Spleen (tissue), 11 donors: ENCODE results near the gene RIOX2. TPM values are rescaled to one million over a fixed set of nuclear protein-coding genes. Genes with fewer than 3 reads are reported as not detected.

Experiments used
- DNase-seq: peaks from one replicate; pipeline ENCODE4 v3.0.0-alpha.2; 2020
- H3K27ac ChIP-seq, 8 donors: fragments of 200-600 bp; sonication (generic) in 7 of 8; 1 replicate in 4 of 8; 2 replicates in 4 of 8; pipeline versions ENCODE4 v1.5.0 to v1.8.0; 2016 to 2021; ENCODE audit warnings: inconsistent platforms in 4 of 8, mild to moderate bottlenecking in 4 of 8, moderate library complexity in 1 of 8
- H3K27me3 ChIP-seq, 7 donors: fragments of 200-600 bp; sonication (generic) in 6 of 7; replicated peaks in 1 of 7; 1 replicate in 4 of 7; 2 replicates in 3 of 7; pipeline versions ENCODE4 v1.5.0 to v1.8.0; 2016 to 2021; ENCODE audit warnings: inconsistent platforms in 3 of 7, mild to moderate bottlenecking in 1 of 7
- H3K36me3 ChIP-seq, 6 donors: fragments of 200-600 bp; sonication (generic) in 5 of 6; 1 replicate in 4 of 6; 2 replicates in 2 of 6; pipeline versions ENCODE4 v1.5.0 to v1.8.0; 2016 to 2021; ENCODE audit warnings: inconsistent platforms in 2 of 6
- H3K4me1 ChIP-seq, 6 donors: fragments of 200-600 bp; sonication (generic) in 5 of 6; 1 replicate in 3 of 6; 2 replicates in 3 of 6; pipeline versions ENCODE4 v1.5.0 to v1.8.0; 2016 to 2021; ENCODE audit warnings: inconsistent platforms in 3 of 6
- H3K4me3 ChIP-seq, 8 donors: fragments of 200-600 bp; sonication (generic) in 7 of 8; 1 replicate in 4 of 8; 2 replicates in 4 of 8; pipeline versions ENCODE4 v1.5.0 to v1.8.0; 2016 to 2021; ENCODE audit warnings: inconsistent platforms in 4 of 8, mild to moderate bottlenecking in 4 of 8, moderate library complexity in 2 of 8
- H3K9me3 ChIP-seq, 8 donors: fragments of 200-600 bp; sonication (generic) in 7 of 8; 1 replicate in 4 of 8; 2 replicates in 4 of 8; pipeline versions ENCODE4 v1.5.0 to v1.8.0; 2016 to 2021; ENCODE audit warnings: inconsistent platforms in 4 of 8
- POLR2A ChIP-seq, 3 donors: fragments of 450-650 bp; IDR thresholded peaks; one replicate each; pipeline ENCODE4 v1.5.1; 2017; ENCODE audit warnings: antibody characterized with exemption in 3 of 3, mild to moderate bottlenecking in 1 of 3
- POLR2AphosphoS5 ChIP-seq, 3 donors: sonication (generic); formaldehyde crosslinking; IDR thresholded peaks; one replicate each; pipeline ENCODE4 v1.5.1; 2017; ENCODE audit warnings: antibody characterized with exemption in 3 of 3
- WGBS, 5 donors: extraction: QIAGEN DNeasy Blood & Tissue Kit in 3 of 5; methylation state at CpG; one replicate each; pipeline versions ENCODE4 v1.1.5 to v1.1.7; 2013 to 2018; 5-methylcytosine and 5-hydroxymethylcytosine counted together
- intact Hi-C: fragments of 100-400 bp; cut with DNase I; formaldehyde crosslinking; loops from one replicate; pipeline ENCODE4 v1.15.0; 2023; ENCODE audit warnings: low total_unique reads
- polyA plus RNA-seq, 3 donors: library from polyadenylated mRNA; stranded (reverse); fragments of 200-250 nt; gene quantifications; one replicate each; pipeline ENCODE4 v1.2.1, GENCODE V29; 2013
- total RNA-seq, 7 donors: library from RNA; depleted of rRNA in 3 of 7; stranded (reverse); fragments of >200 nt in 3 of 7; fragmentation: NEBNext Ultra II Directional in 4 of 7; extraction: Animal tissue kit (Norgen Biotek cat#: 25700) in 4 of 7; gene quantifications; one replicate each; pipeline versions ENCODE4 v1.1.0 to v1.2.1, GENCODE V29; 2016 to 2021
- TF ChIP-seq, protein P1 (sequence below), 11 experiments: fragments of 200-600 bp in 7 of 11; fragments of 450-650 bp in 4 of 11; sonication (generic) in 4 of 11; IDR thresholded peaks in 8 of 11; conservative IDR thresholded peaks in 3 of 11; 1 replicate in 7 of 11; 2 replicates in 4 of 11; pipeline versions ENCODE4 v1.4.0 to v1.8.0; 2016 to 2021; ENCODE audit warnings: antibody characterized with exemption in 11 of 11, inconsistent platforms in 4 of 11, mild to moderate bottlenecking in 1 of 11
- donor health status: healthy with polysubstance abuse.
- donor health status: DM: no; HTN: no; CAD: no; lungs with moderate emphysema.
- donor health status: DM: no; HTN: no; CAD: no.
- donor health status: Bipolar disorder and iron deficiency.
- donor health status: healthy.
- donor health status: DM: no; HTN: no; CAD: no.
- donor health status: DM: yes; HTN: yes; CAD: no.

The RIOX2 gene
- total and polyA plus RNA-seq, 10 donors = 13.5 to 29.7 (median 18.7) TPM

DNA sequence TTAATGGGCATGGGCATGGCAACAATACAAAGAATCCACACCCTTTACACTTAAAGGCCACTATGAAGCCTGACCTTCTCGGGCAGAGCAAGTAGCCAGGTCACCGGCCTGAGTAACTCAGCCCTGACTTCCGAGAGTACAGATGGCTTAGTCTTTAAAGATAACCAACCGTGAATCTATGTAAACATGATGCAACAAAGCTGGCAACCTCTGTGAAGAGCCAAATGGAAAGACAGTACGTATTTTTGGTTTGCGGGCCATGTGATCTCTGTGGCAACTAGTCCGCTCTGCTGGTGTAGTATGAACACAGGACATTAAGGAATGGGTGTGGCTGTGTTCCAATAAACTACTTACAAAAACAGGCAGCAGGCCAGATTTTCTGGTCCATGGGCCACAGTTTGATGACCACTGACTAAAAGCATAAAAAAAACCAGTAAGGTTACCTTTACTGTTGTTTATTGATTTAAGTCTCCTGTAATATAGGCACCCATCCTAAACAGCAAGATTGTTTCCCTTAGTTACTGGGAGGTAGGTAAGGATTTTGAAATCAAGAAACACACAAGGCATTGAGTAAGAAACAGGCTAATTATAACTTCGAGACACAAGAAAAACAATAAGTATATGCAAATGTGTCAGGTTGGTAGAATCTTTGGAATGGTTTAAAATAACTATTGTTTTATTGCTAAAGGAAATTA is 14.5 kb downstream of the RIOX2 start:
- intact Hi-C loops = no loop called here
- TF ChIP-seq POLR2A (IDR thresholded peaks at IDR 0.05) (no peak), POLR2AphosphoS5 (IDR thresholded peaks at IDR 0.05) (no peak)
- TF ChIP-seq, protein P1, sequence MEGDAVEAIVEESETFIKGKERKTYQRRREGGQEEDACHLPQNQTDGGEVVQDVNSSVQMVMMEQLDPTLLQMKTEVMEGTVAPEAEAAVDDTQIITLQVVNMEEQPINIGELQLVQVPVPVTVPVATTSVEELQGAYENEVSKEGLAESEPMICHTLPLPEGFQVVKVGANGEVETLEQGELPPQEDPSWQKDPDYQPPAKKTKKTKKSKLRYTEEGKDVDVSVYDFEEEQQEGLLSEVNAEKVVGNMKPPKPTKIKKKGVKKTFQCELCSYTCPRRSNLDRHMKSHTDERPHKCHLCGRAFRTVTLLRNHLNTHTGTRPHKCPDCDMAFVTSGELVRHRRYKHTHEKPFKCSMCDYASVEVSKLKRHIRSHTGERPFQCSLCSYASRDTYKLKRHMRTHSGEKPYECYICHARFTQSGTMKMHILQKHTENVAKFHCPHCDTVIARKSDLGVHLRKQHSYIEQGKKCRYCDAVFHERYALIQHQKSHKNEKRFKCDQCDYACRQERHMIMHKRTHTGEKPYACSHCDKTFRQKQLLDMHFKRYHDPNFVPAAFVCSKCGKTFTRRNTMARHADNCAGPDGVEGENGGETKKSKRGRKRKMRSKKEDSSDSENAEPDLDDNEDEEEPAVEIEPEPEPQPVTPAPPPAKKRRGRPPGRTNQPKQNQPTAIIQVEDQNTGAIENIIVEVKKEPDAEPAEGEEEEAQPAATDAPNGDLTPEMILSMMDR (IDR thresholded peaks at IDR 0.05 in 8 of 11, conservative IDR thresholded peaks at IDR 0.05 in 3 of 11) = no peak
- DNase-seq = no peak
- peaks cover 0 to 10% (median 0%) of the 10 kb centered on the region in 6 donors for H3K4me1 ChIP-seq
- peaks cover 0 to 91% (median 46%) of the 10 kb centered on the region in 6 donors for H3K36me3 ChIP-seq
- 86 to 94% (median 92%) methylated on average over 8 of the region's 8 CpGs for WGBS, 5 donors
- H3K27me3 ChIP-seq = no peaks in the 10 kb centered on the region
- no peaks in the 10 kb centered on the region for H3K9me3 ChIP-seq
- no peak overlapping the region for H3K27ac ChIP-seq
- no peak overlapping the region for H3K4me3 ChIP-seq

DNA sequence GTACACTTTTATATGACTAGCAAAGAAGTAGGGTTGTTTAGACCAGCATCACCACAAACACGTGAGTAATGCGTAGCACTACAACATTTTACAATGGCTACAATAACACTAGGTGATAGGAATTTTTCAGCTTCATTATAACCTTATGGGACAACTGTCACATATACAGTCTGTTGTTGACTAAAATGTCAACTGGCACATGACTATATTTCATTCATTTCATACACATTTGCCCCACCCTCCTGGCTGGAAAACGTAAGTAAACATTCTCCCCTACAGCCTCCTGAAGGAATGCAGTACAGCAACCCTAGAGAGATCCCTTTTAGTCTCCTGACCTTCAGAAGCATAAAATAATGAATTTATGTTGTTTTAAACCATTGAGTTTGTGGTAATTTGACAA is 16.2 kb downstream of the RIOX2 start:
- TF ChIP-seq, protein P1 (IDR thresholded peaks at IDR 0.05 in 8 of 11, conservative IDR thresholded peaks at IDR 0.05 in 3 of 11) = no peak
- no peak for TF ChIP-seq POLR2A (IDR thresholded peaks at IDR 0.05)
- TF ChIP-seq POLR2AphosphoS5 (IDR thresholded peaks at IDR 0.05) = no peak
- Histone ChIP-seq H3K9me3 (no peaks in the 10 kb centered on the region), H3K27ac (no peak overlapping the region), H3K27me3 (no peaks in the 10 kb centered on the region), H3K36me3 (peaks cover 0 to 98% (median 44%) of the 10 kb centered on the region in 6 donors), H3K4me3 (no peak overlapping the region), H3K4me1 (peaks cover 0 to 7% (median 0%) of the 10 kb centered on the region in 6 donors)
- intact Hi-C loops = no loop called here
- DNase-seq = no peak
- WGBS, 5 donors = 85 to 95% (median 94%) methylated on average over 3 of the region's 3 CpGs

DNA sequence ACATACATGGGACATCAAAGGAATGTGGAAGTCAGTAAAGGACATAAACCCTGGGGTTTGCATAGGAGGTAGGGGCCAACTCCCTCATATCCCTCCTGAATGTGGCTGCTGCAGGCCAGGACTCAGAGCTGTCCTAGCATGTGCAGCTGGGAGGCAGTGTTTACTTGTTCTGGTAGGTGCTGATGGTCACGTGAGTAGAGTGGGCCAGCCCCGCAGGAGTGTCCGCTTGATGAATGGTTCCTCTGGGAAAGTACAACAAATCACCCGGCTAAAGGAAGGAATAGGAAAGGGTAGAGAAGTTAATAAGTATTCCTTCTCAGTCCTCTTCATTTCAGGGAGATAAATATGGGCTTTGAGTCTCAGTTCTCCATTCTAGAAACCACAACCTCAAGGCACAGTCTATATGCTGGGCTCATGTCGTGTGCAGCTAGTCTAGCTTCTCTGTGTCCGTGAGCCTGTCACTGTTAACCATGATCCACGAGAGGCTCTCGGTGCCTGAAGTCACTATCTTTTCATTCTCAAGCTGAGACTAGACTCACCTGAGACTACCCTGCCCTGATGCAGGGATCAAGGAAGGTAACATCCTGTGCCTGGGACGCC is 17.9 kb downstream of the RIOX2 start:
- no peak overlapping the region for H3K27ac ChIP-seq
- WGBS, 5 donors = 71 to 84% (median 79%) methylated on average over 9 of the region's 9 CpGs
- no peak overlapping the region for H3K4me3 ChIP-seq
- intact Hi-C loops = no loop called here
- H3K36me3 ChIP-seq = peaks cover 0 to 98% (median 53%) of the 10 kb centered on the region in 6 donors
- H3K27me3 ChIP-seq = no peaks in the 10 kb centered on the region
- no peaks in the 10 kb centered on the region for H3K9me3 ChIP-seq
- TF ChIP-seq POLR2AphosphoS5 (IDR thresholded peaks at IDR 0.05) (no peak), POLR2A (IDR thresholded peaks at IDR 0.05) (no peak)
- TF ChIP-seq, protein P1 (IDR thresholded peaks at IDR 0.05 in 8 of 11, conservative IDR thresholded peaks at IDR 0.05 in 3 of 11) = no peak
- H3K4me1 ChIP-seq = peaks cover 0 to 7% (median 0%) of the 10 kb centered on the region in 6 donors
- DNase-seq = no peak

DNA sequence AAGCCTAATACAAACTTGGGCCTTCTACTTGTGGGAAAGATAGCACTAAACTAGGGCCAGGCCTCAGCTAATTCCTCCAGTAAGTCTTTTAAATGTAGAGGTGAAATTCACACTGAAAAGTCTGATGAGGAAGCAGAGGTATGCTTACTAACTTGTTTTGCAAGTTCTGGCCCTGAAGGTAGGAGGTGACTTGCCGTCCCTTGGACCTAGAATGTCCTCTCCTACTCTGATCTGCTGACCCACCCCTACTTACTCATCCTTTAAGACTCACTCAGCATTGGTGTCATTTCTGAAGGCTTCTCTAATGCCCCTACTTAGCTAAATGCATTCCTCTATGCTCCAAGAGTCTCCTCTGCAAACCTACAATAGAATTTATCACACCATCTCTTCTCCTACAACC is 19.4 kb downstream of the RIOX2 start:
- Histone ChIP-seq H3K27me3 (no peaks in the 10 kb centered on the region), H3K4me1 (peaks cover 0 to 7% (median 0%) of the 10 kb centered on the region in 6 donors), H3K9me3 (no peaks in the 10 kb centered on the region), H3K27ac (no peak overlapping the region), H3K4me3 (no peak overlapping the region), H3K36me3 (peaks cover 0 to 98% (median 56%) of the 10 kb centered on the region in 6 donors)
- intact Hi-C loops = no loop called here
- no peak for TF ChIP-seq POLR2A (IDR thresholded peaks at IDR 0.05)
- TF ChIP-seq, protein P1 (IDR thresholded peaks at IDR 0.05 in 8 of 11, conservative IDR thresholded peaks at IDR 0.05 in 3 of 11) = no peak
- no peak for TF ChIP-seq POLR2AphosphoS5 (IDR thresholded peaks at IDR 0.05)
- no peak for DNase-seq
- WGBS, 5 donors = 95 to 100% (median 97%) methylated on average over 1 of the region's 1 CpG
